ENCODE measurements around the gene CCDC33.

The CCDC33 gene

GRCh38 chr15:74376226-74376625 lies 140.1 kb downstream of the CCDC33 start:
- in situ Hi-C loops (cut with HindIII; ENCODE audit: low sequenced_read_pairs) = no loop called here
- no peak for TF ChIP-seq CTCF (IDR thresholded peaks at IDR 0.05; ENCODE audit: low read depth, low read length)
- H3K4me3 ChIP-seq (ENCODE audit: low read depth, low read length) = no peak overlapping the region
- no peak for DNase-seq (ENCODE audit: low read depth, low spot score)

- in situ Hi-C loops (cut with HindIII; ENCODE audit: low sequenced_read_pairs) = no loop called here
- H3K4me3 ChIP-seq (ENCODE audit: low read depth, low read length) = no peak overlapping the region
Measured at GRCh38 chr15:74376825-74377581, 140.9 kb downstream of the CCDC33 start.

GRCh38 chr15:74377831-74378766 lies 142.0 kb downstream of the CCDC33 start:
- no peak overlapping the region for H3K4me3 ChIP-seq (ENCODE audit: low read depth, low read length)
- no peak for TF ChIP-seq CTCF (IDR thresholded peaks at IDR 0.05; ENCODE audit: low read depth, low read length)
- in situ Hi-C loops (cut with HindIII; ENCODE audit: low sequenced_read_pairs) = no loop called here
- DNase-seq (ENCODE audit: low read depth, low spot score) = no peak

More at GRCh38 chr15:74376825-74377581, 140.9 kb downstream of the CCDC33 start:
- TF ChIP-seq CTCF (IDR thresholded peaks at IDR 0.05; ENCODE audit: low read depth, low read length) = no peak
- no peak for DNase-seq (ENCODE audit: low read depth, low spot score)

GRCh38 chr15:74378848-74379247 lies 142.7 kb downstream of the CCDC33 start:
- in situ Hi-C loops (cut with HindIII; ENCODE audit: low sequenced_read_pairs) = no loop called here
- DNase-seq (ENCODE audit: low read depth, low spot score) = peak; percentile 43
- no peak overlapping the region for H3K4me3 ChIP-seq (ENCODE audit: low read depth, low read length)
- TF ChIP-seq CTCF (IDR thresholded peaks at IDR 0.05; ENCODE audit: low read depth, low read length) = no peak

- no peak for DNase-seq (ENCODE audit: low read depth, low spot score)
- in situ Hi-C loops (cut with HindIII; ENCODE audit: low sequenced_read_pairs) = no loop called here
- no peak for TF ChIP-seq CTCF (IDR thresholded peaks at IDR 0.05; ENCODE audit: low read depth, low read length)
- H3K4me3 ChIP-seq (ENCODE audit: low read depth, low read length) = no peak overlapping the region
Measured at GRCh38 chr15:74380361-74381189, 144.4 kb downstream of the CCDC33 start.

- in situ Hi-C loops (cut with HindIII; ENCODE audit: low sequenced_read_pairs) = no loop called here
- DNase-seq (ENCODE audit: low read depth, low spot score) = no peak
- no peak for TF ChIP-seq CTCF (IDR thresholded peaks at IDR 0.05; ENCODE audit: low read depth, low read length)
- no peak overlapping the region for H3K4me3 ChIP-seq (ENCODE audit: low read depth, low read length)
Measured at GRCh38 chr15:74381190-74381453, 145.0 kb downstream of the CCDC33 start.
